ENCODE measurements around the gene SYT13. TPM values are rescaled to one million over a fixed set of nuclear protein-coding genes. Genes with fewer than 3 reads are reported as not detected.

The SYT13 gene
- total RNA-seq, 1 donor from 2014 or later = not detected

GRCh38 chr11:45232341-45233080 is 53.6 kb downstream of the SYT13 start:
- no peak overlapping the region for H3K27ac ChIP-seq
- H3K9me3 ChIP-seq = no peaks in the 10 kb centered on the region
- intact Hi-C loops (cut with DNase I) = no loop called here
- ATAC-seq (no peak), DNase-seq (no peak)
- H3K36me3 ChIP-seq = peaks cover 4% of the 10 kb centered on the region
- H3K27me3 ChIP-seq (ENCODE audit: low read depth) = no peaks in the 10 kb centered on the region
- no peak overlapping the region for H3K4me3 ChIP-seq
- no peak for TF ChIP-seq CTCF (IDR thresholded peaks at IDR 0.05)
- no peaks in the 10 kb centered on the region for H3K4me1 ChIP-seq

DNA sequence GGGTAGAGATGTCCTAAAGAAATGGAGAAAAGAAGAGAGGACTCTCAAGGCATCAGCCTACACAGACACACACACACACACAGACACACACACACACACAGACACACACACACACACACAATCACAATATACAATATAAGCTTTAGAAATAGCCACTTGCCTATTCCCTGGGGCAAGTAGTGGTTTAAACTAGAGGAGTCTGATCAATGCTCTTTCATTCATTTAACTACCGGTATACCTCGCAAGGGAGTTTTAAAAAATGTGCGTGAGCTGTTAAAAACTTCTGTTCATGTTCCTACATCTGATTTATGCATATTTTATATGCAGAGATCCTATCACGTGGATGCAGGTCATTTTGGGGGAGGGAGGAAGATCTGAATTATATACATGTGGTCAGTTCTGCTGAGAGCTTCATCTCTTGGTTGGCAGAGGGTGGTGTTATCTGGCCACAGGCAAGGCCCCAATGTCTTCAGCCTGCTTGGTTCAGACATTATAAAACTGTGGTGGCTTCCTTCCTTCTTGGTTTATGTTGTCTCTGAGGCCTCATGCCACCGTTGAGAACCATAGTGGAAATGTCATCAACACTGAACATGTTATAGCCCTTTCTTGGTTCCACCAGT is 56.6 kb downstream of the SYT13 start:
- no peak for DNase-seq

GRCh38 chr11:45227836-45228235 is 58.3 kb downstream of the SYT13 start:
- Histone ChIP-seq H3K9me3 (no peaks in the 10 kb centered on the region), H3K27ac (no peak overlapping the region), H3K4me1 (no peaks in the 10 kb centered on the region), H3K27me3 (ENCODE audit: low read depth) (no peaks in the 10 kb centered on the region), H3K36me3 (peaks cover 41% of the 10 kb centered on the region), H3K4me3 (no peak overlapping the region)
- no peak for TF ChIP-seq CTCF (IDR thresholded peaks at IDR 0.05)
- intact Hi-C loops (cut with DNase I) = no loop called here
- ATAC-seq (no peak), DNase-seq (no peak)

More for the DNA sequence above, 56.6 kb downstream of the SYT13 start:
- intact Hi-C loops (cut with DNase I) = no loop called here
- Histone ChIP-seq H3K9me3 (no peaks in the 10 kb centered on the region), H3K27me3 (ENCODE audit: low read depth) (no peaks in the 10 kb centered on the region), H3K4me3 (no peak overlapping the region), H3K36me3 (peaks cover 33% of the 10 kb centered on the region), H3K27ac (no peak overlapping the region), H3K4me1 (no peaks in the 10 kb centered on the region)
- no peak for TF ChIP-seq CTCF (IDR thresholded peaks at IDR 0.05)
- ATAC-seq = no peak

DNA sequence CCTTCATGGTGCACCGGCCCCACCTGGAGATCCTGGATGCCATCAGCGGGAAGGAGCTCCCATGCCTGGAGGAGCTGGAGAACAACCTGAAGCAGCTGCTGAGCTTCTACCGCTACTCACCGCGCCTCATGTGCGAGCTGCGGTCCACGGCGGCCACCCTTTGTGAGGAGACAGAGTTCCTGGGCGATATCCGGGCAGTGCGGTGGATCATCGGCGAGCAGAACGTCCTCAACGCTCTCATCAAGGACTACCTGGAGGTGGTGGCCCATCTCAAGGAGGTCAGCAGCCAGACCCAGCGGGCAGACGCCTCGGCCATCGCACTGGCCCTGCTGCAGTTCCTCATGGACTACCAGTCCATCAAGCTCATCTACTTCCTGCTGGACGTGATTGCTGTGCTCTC is 59.2 kb downstream of the SYT13 start:
- intact Hi-C loops (cut with DNase I) = no loop called here
- no peak for DNase-seq
- H3K4me3 ChIP-seq = no peak overlapping the region

More for the DNA sequence above, 59.2 kb downstream of the SYT13 start:
- no peak overlapping the region for H3K27ac ChIP-seq
- no peaks in the 10 kb centered on the region for H3K27me3 ChIP-seq (ENCODE audit: low read depth)
- no peaks in the 10 kb centered on the region for H3K4me1 ChIP-seq
- H3K36me3 ChIP-seq = peaks cover 51% of the 10 kb centered on the region
- no peak for TF ChIP-seq CTCF (IDR thresholded peaks at IDR 0.05)
- no peaks in the 10 kb centered on the region for H3K9me3 ChIP-seq
- ATAC-seq = peak in 1 of 2 donors; percentile 7

All from lower lobe of right lung (tissue), 2 donors.